Sigmoid colon (tissue), 7 donors: ENCODE measurements around the gene HSPA1L. TPM values are rescaled to one million over a fixed set of nuclear protein-coding genes. Genes with fewer than 3 reads are reported as not detected.

Experiments
- DNase-seq: peaks from one replicate; pipeline ENCODE4 v3.0.0-alpha.2; 2019
- H3K27ac ChIP-seq, 4 donors: fragments of 200-600 bp; sonication (generic); one replicate each; pipeline ENCODE4 v1.5.1; 2016 to 2019; ENCODE audit warnings: mild to moderate bottlenecking in 1 of 4
- H3K27me3 ChIP-seq, 3 donors: fragments of 200-600 bp; sonication (generic); one replicate each; pipeline ENCODE4 v1.5.1; 2019; ENCODE audit warnings: mild to moderate bottlenecking in 1 of 3
- H3K36me3 ChIP-seq, 4 donors: fragments of 200-600 bp; sonication (generic); one replicate each; pipeline ENCODE4 v1.5.1; 2016 to 2019
- H3K4me1 ChIP-seq, 4 donors: fragments of 200-600 bp; sonication (generic); one replicate each; pipeline ENCODE4 v1.5.1; 2017 to 2019
- H3K4me3 ChIP-seq, 4 donors: fragments of 200-600 bp; sonication (generic); one replicate each; pipeline ENCODE4 v1.5.1; 2017 to 2019; ENCODE audit warnings: mild to moderate bottlenecking in 2 of 4, moderate library complexity in 1 of 4
- H3K9me3 ChIP-seq, 4 donors: fragments of 200-600 bp in 3 of 4; sonication (generic) in 3 of 4; one replicate each; pipeline versions ENCODE4 v1.5.1 to v1.6.1; 2013 to 2019
- EP300 ChIP-seq, 4 donors: sonication (generic); formaldehyde crosslinking; IDR thresholded peaks; one replicate each; pipeline ENCODE4 v1.6.1; 2017; ENCODE audit warnings: antibody characterized with exemption in 4 of 4
- POLR2A ChIP-seq, 2 donors: fragments of 450-650 bp; IDR thresholded peaks; one replicate each; pipeline ENCODE4 v1.6.1; 2016; ENCODE audit warnings: antibody characterized with exemption in 2 of 2, mild to moderate bottlenecking in 2 of 2, moderate library complexity in 2 of 2
- POLR2AphosphoS5 ChIP-seq, 4 donors: sonication (generic); formaldehyde crosslinking; IDR thresholded peaks; one replicate each; pipeline ENCODE4 v1.6.1; 2017; ENCODE audit warnings: antibody characterized with exemption in 4 of 4
- WGBS, 2 donors: extraction: QIAGEN DNeasy Blood & Tissue Kit; methylation state at CpG; one replicate each; pipeline ENCODE4 v1.1.7; 2013; 5-methylcytosine and 5-hydroxymethylcytosine counted together
- intact Hi-C: fragments of 100-400 bp; cut with DNase I; formaldehyde crosslinking; loops from one replicate; pipeline ENCODE4 v1.15.1; 2023
- polyA plus RNA-seq, 3 donors: library from polyadenylated mRNA; stranded (reverse); fragments of 200-250 nt; gene quantifications; one replicate each; pipeline ENCODE4 v1.2.3, GENCODE V29; 2013
- total RNA-seq, 4 donors: library from RNA; depleted of rRNA; stranded (reverse); fragments of >200 nt; gene quantifications; one replicate each; pipeline ENCODE4 v1.1.0, GENCODE V29; 2016
- TF ChIP-seq, protein P1 (sequence below), 4 experiments: fragments of 450-650 bp in 3 of 4; fragments of 200-600 bp in 1 of 4; IDR thresholded peaks; one replicate each; pipeline ENCODE4 v1.5.1; 2016 to 2019; ENCODE audit warnings: antibody characterized with exemption in 4 of 4, mild to moderate bottlenecking in 3 of 4, moderate library complexity in 2 of 4
- donor health status: healthy with polysubstance abuse.
- donor health status: Bipolar disorder and iron deficiency.
- donor health status: healthy.

HSPA1L gene
- total and polyA plus RNA-seq, 7 donors: 0.23 to 2.3 (median 1.2) TPM

DNA sequence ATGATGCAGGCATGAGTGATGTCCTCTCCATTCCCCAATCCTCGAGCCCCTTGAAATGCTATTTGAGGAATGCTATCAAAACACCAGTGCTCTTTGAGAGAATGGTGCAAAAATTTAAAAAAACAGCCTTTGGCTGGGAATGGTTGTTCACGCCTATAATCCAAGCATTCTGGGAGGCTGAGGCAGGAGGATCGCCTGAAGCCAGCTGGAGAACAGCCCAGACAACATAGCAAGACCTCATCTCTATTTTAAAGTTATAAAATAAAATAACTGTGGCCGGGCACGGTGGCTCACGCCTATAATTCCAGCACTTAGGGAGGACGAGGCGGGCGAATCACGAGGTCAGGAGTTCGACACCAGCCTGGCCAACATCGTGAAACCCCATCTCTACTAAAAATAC lies 15.3 kb downstream of the HSPA1L start:
- Histone ChIP-seq H3K4me3 (no peak overlapping the region), H3K27ac (no peak overlapping the region), H3K36me3 (peaks cover 0 to 29% (median 0%) of the 10 kb centered on the region in 4 donors), H3K9me3 (no peaks in the 10 kb centered on the region), H3K27me3 (no peaks in the 10 kb centered on the region), H3K4me1 (peaks cover 0 to 13% (median 7%) of the 10 kb centered on the region in 4 donors)
- WGBS, 2 donors: 83 to 88% methylated on average over 12 of the region's 12 CpGs
- no peak for TF ChIP-seq POLR2A (IDR thresholded peaks at IDR 0.05)
- intact Hi-C loops: no loop called here
- DNase-seq: no peak

DNA sequence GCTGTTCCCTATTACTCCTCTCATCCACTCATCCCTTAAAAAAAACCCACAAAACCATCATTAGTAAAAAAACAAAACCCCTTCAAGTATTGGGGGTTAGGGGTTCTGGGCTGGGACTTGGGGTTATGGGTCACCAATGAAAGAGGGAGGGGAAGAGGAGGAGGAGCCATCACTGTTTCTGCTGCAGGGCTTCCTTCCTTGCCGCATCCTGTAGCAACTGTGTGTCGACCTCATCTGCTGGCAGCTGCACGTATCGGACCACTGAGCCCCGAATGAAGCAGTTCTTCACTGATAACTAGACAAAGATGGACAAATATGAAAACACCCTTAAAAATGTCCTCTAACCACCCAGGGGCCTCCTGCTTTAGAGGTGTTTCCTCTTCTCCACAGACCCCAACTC lies 17.5 kb downstream of the HSPA1L start:
- H3K36me3 ChIP-seq: peaks cover 0 to 26% (median 0%) of the 10 kb centered on the region in 4 donors
- H3K4me1 ChIP-seq: peaks cover 0 to 22% (median 17%) of the 10 kb centered on the region in 4 donors
- H3K4me3 ChIP-seq: no peak overlapping the region
- intact Hi-C loops: no loop called here
- WGBS, 2 donors: 37 to 70% methylated on average over 5 of the region's 5 CpGs
- no peaks in the 10 kb centered on the region for H3K27me3 ChIP-seq
- TF ChIP-seq POLR2A (IDR thresholded peaks at IDR 0.05): no peak
- TF ChIP-seq POLR2AphosphoS5 (IDR thresholded peaks at IDR 0.05): no peak
- TF ChIP-seq EP300 (IDR thresholded peaks at IDR 0.05): no peak
- TF ChIP-seq, protein P1, sequence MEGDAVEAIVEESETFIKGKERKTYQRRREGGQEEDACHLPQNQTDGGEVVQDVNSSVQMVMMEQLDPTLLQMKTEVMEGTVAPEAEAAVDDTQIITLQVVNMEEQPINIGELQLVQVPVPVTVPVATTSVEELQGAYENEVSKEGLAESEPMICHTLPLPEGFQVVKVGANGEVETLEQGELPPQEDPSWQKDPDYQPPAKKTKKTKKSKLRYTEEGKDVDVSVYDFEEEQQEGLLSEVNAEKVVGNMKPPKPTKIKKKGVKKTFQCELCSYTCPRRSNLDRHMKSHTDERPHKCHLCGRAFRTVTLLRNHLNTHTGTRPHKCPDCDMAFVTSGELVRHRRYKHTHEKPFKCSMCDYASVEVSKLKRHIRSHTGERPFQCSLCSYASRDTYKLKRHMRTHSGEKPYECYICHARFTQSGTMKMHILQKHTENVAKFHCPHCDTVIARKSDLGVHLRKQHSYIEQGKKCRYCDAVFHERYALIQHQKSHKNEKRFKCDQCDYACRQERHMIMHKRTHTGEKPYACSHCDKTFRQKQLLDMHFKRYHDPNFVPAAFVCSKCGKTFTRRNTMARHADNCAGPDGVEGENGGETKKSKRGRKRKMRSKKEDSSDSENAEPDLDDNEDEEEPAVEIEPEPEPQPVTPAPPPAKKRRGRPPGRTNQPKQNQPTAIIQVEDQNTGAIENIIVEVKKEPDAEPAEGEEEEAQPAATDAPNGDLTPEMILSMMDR (IDR thresholded peaks at IDR 0.05): no peak
- no peak for DNase-seq
- H3K27ac ChIP-seq: peak overlapping the region in 1 of 4 donors; percentile 94
- H3K9me3 ChIP-seq: no peaks in the 10 kb centered on the region

DNA sequence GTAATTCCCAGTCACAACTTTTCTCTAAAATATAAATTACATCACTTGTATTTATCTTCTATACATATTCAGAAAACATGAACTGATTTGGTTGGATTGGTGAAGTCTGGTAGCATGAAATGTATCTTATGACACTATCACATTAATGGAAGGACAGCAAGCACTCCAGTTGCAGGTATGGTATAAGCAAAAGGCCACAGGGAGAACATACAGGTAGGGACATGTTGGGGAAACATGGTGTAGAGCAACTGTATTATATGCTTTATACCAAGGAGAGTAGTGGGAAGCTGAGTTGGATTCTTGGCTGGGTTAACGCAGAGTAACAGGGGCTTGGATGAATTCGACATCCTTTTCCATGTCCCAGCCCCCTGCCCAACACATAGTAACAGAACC lies 18.1 kb downstream of the HSPA1L start:
- H3K4me1 ChIP-seq: peaks cover 0 to 22% (median 17%) of the 10 kb centered on the region in 4 donors
- WGBS, 2 donors: 88 to 92% methylated on average over 2 of the region's 2 CpGs
- no peak overlapping the region for H3K4me3 ChIP-seq
- H3K36me3 ChIP-seq: peaks cover 0 to 26% (median 0%) of the 10 kb centered on the region in 4 donors
- DNase-seq: no peak
- no peaks in the 10 kb centered on the region for H3K27me3 ChIP-seq
- TF ChIP-seq EP300 (IDR thresholded peaks at IDR 0.05) (no peak), POLR2A (IDR thresholded peaks at IDR 0.05) (no peak), POLR2AphosphoS5 (IDR thresholded peaks at IDR 0.05) (no peak)
- TF ChIP-seq, protein P1 (IDR thresholded peaks at IDR 0.05): no peak
- intact Hi-C loops: loop anchor here (1.0 kb wide), 1 partner anchor 33 kb away; no protein-coding TSS in a partner anchor
- H3K9me3 ChIP-seq: no peaks in the 10 kb centered on the region
- H3K27ac ChIP-seq: peak overlapping the region; percentile 90 to 94 (median 91)

DNA sequence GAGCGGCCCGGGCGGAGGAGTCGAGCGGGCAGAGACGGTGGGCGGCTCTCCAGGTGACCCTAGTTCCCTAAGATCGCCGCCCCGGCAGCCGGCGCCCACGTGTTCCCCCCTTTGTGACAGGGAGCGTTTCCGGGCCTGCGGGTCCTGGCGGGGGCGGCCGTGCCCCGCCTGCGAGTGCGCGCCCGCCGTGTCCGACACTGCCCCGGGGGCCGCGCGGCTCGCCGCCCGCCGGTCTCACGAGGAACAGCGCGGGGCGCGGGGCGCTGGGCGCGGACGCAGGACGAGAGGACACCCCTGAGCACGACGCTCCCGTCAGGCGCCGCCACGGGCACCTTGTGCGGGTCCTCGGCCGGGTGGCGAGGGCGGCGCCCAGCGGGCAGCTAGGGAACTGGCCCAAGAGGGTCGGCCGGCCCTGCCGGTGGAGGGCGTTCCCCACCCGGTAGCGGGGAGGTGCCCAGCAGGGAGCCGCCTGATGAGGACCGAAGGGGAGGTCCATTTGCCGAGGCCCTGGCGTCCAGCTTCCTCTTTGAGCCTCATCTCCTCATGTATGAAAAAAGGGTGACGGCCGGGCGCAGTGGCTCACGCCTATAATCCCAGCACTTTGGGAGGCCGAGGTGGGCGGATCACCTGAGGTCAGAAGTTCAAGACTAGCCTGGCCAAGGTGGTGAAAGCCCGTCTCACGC lies 19.3 kb downstream of the HSPA1L start, which contains the start of gene VARS1:
VARS1 (minus strand) TSS at position 137 of the 683 bp plus-strand sequence. CDS start 535 bp downstream, outside the sequence.
- Histone ChIP-seq H3K27me3 (no peaks in the 10 kb centered on the region), H3K36me3 (peaks cover 0 to 28% (median 2%) of the 10 kb centered on the region in 4 donors), H3K9me3 (no peaks in the 10 kb centered on the region), H3K4me3 (peak within 1 kb of the TSS; percentile 80 to 97 (median 90)), H3K27ac (peak within 1 kb of the TSS; percentile 90 to 94 (median 91)), H3K4me1 (peaks cover 0 to 22% (median 17%) of the 10 kb centered on the region in 4 donors)
- intact Hi-C loops: loop anchor here (1.0 to 2.0 kb wide), 2 partner anchors 35 to 55 kb away; partner anchors contain the start of gene MSH5
- 0 to 1% methylated on average over 75 of the region's 75 CpGs for WGBS, 2 donors
- TF ChIP-seq, protein P1 (IDR thresholded peaks at IDR 0.05): peak; percentile 52 to 72 (median 72)
- TF ChIP-seq EP300 (IDR thresholded peaks at IDR 0.05) (peak in 1 of 4 donors; percentile 3), POLR2A (IDR thresholded peaks at IDR 0.05) (peak in 1 of 2 donors; percentile 35), POLR2AphosphoS5 (IDR thresholded peaks at IDR 0.05) (peak; percentile 36 to 78 (median 62))
- peak; percentile 96 for DNase-seq
